CD4-positive, alpha-beta T cell treated with Interleukin-21 for 1 hour (primary cell): Measurements from ENCODE around the gene CARS1.

Source experiments
- DNase-seq: peaks from one replicate; pipeline ENCODE4 v3.0.0-alpha.2; 2020

Gene CARS1

DNA sequence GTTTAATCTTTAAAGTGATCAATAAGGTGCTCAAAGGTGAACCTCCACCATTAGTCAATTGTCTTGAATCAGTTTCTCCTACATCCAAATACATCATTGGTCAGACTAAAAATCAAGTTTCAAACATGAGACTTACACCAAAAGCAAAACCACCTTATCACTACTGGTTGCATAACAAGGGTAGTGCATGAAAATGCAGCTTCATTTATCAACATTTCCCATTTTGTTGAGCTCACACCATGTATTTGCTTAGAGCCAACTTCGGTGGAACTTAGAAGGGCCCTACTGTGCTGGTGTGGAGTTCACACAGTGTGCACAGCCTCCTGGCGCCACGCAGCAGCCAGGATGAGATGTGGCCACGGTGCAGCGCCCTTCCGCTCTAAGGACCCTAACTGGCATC, 104.9 kb downstream of the CARS1 start:
- no peak for DNase-seq

DNA sequence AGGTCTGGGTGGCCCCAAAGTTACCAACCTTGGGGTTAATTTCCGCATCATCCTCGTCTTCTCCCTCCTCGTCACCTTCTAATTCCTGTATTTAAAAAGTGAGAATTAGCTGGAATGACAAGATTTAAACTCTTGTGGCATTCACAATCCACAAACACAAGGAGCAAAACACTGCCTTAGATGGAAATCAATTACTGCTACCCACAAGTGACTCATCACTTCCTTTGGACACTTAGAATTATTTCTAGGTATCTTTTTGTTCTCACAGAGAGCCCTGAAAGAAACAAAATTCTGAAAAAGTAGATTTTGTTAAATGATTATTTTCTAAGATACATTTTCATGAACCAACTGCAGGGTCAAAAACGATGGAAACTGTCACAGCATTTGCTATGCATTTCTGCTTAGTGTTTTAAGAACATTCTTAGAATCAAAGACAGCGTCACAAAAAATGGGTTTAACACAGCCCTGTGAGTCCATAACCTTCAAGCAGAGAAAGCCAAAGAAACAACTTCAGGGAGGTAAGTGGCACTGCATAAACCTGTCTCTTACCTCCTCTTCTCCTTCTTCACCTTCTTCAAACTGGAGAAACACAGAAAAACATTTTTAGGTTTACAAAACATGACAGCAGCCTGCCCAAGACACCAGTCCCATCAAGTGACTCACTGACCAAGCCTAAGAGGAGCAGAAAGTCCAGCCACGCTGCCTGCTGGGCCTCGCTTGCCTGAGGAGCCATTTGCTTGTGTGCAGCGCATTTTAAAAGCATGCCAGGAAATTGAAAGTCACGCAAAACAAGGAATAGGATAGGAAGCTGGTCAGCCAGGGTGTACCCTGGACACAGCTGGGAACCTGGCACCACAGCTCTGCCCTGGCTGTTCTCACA, 105.8 kb downstream of the CARS1 start:
- no peak for DNase-seq
